Right ventricle myocardium superior (tissue), 1 donor: Measurements from ENCODE around the gene HSPA12A. TPM values are rescaled to one million over a fixed set of nuclear protein-coding genes. Genes with fewer than 3 reads are reported as not detected.
A peak's percentile ranks its signal among the peaks of the same experiment; 100 is the strongest.

Source experiments
- ATAC-seq: fragments of 200-7000 bp; cut with Tn5 transposase; one replicate; pipeline ENCODE4 v1.9.1; 2020; ENCODE audit warnings: mild to moderate bottlenecking; ENCODE audit not compliant: poor library complexity
- DNase-seq: peaks from one replicate; pipeline ENCODE4 v3.0.0-alpha.2; 2020
- intact Hi-C: fragments of 100-400 bp; cut with DNase I; formaldehyde crosslinking; loops from one replicate; pipeline ENCODE4 v1.11.2; 2022
- total RNA-seq: library from RNA; stranded (reverse); fragmentation: NEBNext Ultra II Directional; extraction: Animal tissue kit (Norgen Biotek cat#: 25700); gene quantifications from one replicate; pipeline ENCODE4 v1.2.1, GENCODE V29; 2021
- donor health status: DM: no; HTN: yes; CAD: no; lungs with severe emphysema.

HSPA12A gene
- total RNA-seq, 1 donor from 2014 or later: 15.9 TPM

DNA sequence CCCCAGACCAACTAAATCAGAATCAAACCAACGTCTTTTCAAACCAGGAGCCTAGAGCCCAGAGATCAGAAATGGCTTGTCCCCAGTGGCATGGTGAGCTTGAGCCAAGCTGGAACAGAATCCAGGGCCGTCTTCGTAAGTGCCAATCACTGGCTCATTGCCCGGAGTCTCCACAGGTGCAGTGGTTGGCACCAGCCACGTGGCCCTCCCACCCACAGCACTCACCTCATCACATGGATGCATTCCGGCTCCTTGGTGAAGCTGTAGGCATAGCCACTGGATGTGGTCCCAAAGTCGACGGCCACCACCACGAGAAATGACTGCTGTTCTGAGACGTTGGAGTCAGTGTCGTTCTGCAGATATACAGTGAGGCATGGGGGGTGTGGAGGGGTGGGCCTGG is 37.4 kb downstream of the HSPA12A start:
- intact Hi-C loops: no loop called here
- ATAC-seq (no peak), DNase-seq (no peak)

DNA sequence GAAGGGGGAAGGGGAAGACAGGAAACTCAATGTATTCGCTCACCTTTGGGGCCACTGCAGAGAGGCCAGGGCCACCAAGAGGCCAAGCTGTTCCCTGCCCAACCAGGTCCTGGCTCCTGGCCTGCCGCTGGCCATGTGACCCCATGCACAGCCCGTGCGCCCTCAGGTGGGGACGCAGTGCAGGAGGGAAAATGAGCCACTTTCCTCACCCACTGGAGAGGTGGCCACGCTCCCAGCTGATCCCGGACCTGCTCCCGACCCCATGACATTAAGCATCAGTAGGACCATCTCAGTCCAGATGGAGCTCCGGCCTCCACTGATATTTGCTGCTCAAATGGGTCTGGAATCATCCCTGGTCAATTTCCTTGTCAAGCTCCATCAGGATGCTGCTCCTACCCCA is 40.2 kb downstream of the HSPA12A start:
- ATAC-seq: no peak
- intact Hi-C loops: no loop called here

DNA sequence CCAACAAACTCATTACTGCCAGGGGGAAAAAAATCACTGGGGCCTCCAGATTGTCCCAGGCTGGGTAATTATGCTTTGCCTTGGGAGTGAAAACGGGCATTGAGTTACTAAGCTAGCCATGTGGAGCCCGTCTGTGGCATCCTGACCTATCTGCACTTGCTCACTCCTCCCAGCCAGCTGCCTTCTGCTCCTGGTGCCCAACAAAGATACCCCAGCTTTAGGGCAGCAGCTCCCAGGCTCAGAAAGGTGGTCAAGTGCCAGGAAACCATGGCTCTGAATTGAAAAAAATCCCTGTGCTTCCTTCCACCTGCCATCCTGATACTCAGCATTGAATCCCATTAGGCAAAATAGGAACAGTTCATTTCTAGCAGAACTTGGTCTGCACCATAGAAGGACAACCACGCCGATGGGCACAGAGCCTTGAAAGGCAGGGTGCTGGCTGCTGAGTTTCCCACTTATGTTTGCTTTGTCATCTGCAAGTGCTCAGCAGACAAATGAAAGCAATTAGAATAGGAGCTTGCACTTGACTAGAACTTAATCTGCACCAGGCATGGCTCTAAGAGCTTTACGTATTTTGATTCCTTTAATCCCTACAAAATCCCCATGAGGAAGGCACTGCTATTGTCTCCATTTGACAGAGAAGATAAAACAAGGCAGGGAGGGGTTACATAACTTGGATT is 42.8 kb downstream of the HSPA12A start:
- DNase-seq: no peak
- intact Hi-C loops: no loop called here
- no peak for ATAC-seq

More for the DNA sequence above, 40.2 kb downstream of the HSPA12A start:
- DNase-seq: no peak

DNA sequence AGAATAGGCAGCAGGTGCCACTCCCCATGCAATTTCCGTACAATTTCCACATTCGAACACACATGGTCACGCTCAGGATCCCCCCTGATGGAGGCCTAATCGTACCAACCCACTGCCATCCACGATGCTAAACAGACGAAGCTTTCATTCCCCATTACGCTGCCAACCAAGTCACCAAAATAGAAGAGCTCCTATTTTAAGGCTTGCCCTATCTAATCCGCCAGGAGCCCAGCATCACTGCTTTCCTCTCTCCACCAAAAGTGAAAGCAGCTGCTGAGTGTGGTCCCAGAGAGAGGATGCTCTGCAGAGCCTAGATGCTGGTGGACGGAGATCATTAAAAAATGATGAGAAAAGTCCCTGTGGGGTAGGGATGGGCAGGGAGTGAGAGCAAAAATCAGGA is 43.3 kb downstream of the HSPA12A start:
- DNase-seq (no peak), ATAC-seq (peak; percentile 67)
- intact Hi-C loops: no loop called here

DNA sequence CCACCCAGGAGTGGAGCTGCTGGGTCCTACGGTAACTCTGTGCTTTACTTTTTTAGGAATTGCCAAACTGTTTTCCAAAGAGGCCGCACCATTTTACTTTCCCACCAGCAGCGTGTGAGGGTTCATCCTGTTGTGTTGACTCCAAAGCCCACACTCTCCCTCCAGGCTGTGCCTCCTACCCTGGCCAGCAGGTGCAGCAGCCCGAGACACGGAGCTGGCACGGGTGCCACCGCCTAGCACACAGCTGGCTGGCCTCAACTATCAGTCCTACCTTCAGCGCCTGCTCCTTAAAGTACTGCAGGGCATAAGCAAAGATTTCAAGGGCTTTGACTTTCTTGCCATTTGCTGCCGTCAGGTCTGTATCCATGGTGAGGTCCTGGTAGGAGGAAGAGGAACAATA is 44.0 kb downstream of the HSPA12A start:
- no peak for ATAC-seq

DNA sequence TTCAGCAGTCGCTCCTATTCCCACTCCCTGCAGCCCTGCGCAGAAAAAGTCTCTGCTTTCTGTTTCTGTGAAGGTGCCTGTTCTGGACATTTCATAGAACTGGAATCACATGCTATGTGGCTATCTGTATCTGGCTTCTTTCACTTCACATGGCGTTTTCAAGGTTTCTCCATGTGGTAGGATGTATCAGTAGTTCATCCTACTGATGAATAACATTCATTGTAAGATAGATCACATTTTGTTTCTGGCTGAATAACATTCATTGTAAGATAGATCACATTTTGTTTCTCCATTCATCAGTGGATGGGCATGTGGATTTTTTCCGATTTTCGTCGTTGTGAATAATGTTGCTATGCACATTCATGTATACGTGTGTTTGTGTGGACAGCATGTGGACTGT is 44.5 kb downstream of the HSPA12A start:
- ATAC-seq: no peak
- intact Hi-C loops: no loop called here
- no peak for DNase-seq

More for the DNA sequence above, 44.0 kb downstream of the HSPA12A start:
- no peak for DNase-seq
- intact Hi-C loops: no loop called here

DNA sequence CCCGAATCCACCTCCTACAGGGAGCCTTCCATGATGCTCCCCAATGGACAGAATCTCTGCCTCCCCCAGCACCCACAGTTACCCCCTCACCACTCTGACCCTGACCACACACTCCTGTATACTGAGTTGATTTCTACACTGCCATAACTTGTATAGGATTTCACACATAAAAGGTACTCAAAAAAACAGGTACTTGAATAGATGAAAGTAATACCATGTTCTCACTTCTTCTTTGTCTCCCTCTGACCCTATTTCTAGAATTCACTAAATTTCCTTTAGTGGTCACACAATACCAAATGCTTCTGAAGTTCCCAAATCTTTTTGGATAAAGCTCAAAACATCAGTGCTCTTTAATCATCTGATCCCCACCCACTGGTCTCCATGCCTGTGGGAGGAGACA is 45.4 kb downstream of the HSPA12A start:
- no peak for ATAC-seq
- intact Hi-C loops: no loop called here
- DNase-seq: no peak

DNA sequence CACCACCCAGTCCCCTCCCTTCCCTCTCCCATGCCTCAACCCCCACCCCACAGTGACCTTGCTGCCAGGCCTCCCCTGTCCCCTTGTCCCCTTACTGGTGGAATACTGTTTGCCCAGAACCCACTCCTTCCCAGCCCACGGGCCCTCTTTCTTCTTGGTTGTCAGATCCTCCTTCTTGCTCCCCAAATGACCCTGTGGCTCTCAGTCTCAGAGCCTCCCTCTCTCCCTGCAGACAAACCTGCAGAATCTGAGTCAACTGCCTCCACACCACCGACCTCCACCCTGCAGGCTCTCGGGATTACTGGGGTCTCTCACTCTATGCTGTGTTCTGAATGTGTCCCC is 47.5 kb downstream of the HSPA12A start:
- no peak for DNase-seq
- intact Hi-C loops: loop anchor here (5.0 kb wide), 1 partner anchor 87 kb away; no protein-coding TSS in a partner anchor
- no peak for ATAC-seq

DNA sequence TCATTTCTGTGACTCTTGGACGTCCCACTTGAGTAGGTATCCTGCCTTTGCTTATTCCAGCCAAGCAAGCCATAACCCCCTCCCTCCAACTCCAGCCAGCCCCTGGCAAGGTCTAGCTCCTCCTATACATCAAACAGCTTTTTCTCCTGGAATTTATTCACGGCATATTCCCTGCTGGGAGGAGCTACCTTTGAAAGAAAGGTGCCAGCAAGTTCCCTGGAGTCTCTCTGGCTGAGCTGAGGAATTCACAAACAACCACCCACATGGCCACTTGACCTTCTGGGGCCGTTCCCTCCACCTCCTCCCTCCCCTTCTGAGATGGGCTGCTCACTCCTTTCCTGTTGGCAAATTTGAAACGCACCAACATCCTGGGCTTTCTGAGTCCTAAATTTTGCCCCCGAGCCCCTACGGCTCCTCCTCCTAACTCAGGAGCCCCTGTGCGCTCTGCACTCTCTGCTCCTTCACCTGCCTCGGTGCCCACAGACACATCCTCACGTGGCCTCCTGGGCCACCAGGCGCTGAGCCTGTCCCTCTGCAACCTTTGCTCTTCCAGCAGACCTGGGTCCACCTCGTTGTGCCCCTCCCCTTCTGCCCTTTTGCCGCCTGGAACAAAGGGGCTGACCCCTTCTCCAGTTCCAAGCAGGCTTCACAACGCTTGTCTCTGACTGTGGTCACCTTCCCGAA is 48.0 kb downstream of the HSPA12A start:
- no peak for ATAC-seq
- intact Hi-C loops: loop anchor here (5.0 kb wide), 1 partner anchor 88 kb away; no protein-coding TSS in a partner anchor

DNA sequence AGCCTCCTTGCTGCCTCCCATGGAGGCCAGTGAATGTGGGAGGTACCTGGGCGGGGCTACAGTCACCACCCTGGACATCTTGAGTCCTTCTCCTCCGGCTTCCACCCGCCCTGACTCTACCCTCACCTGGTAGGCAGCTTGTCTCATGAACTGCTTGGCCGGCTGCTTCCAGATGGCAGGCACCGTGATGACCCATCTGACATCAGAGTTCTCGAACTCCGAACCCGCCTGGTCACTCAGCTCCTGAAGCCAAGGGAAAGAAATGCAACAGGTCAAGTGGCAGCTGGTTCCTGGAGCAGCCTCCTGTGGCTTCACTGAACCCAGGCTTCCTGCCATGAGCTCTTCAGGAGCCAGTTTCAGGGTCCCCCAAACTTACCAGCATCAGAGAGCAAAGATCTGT is 50.1 kb downstream of the HSPA12A start:
- DNase-seq: no peak
- intact Hi-C loops: loop anchor here (5.0 kb wide), 1 partner anchor 90 kb away; no protein-coding TSS in a partner anchor
- no peak for ATAC-seq

More for the DNA sequence above, 48.0 kb downstream of the HSPA12A start:
- DNase-seq: no peak

DNA sequence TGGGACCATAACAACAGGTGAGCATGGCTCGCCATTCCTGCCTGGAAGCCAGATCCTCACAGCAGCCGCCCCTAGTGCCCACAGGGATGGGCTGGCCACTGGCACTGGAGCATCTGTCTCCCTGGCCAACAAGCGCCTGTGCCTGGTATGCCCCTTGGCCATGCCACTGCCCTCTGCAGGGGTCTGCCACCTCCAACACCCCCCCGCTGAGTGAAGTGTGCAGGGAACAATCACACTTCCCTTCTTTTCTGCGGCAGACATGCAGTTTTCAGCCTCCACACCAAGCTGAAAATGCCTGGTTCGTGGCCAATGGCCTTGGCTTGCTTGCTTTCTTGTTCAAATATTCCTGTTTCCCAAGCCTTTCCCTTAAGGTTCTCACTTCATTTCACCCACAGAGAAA is 50.7 kb downstream of the HSPA12A start:
- DNase-seq (peak; percentile 65), ATAC-seq (peak; percentile 19)
- intact Hi-C loops: loop anchor here (5.0 kb wide), 1 partner anchor 91 kb away; no protein-coding TSS in a partner anchor

DNA sequence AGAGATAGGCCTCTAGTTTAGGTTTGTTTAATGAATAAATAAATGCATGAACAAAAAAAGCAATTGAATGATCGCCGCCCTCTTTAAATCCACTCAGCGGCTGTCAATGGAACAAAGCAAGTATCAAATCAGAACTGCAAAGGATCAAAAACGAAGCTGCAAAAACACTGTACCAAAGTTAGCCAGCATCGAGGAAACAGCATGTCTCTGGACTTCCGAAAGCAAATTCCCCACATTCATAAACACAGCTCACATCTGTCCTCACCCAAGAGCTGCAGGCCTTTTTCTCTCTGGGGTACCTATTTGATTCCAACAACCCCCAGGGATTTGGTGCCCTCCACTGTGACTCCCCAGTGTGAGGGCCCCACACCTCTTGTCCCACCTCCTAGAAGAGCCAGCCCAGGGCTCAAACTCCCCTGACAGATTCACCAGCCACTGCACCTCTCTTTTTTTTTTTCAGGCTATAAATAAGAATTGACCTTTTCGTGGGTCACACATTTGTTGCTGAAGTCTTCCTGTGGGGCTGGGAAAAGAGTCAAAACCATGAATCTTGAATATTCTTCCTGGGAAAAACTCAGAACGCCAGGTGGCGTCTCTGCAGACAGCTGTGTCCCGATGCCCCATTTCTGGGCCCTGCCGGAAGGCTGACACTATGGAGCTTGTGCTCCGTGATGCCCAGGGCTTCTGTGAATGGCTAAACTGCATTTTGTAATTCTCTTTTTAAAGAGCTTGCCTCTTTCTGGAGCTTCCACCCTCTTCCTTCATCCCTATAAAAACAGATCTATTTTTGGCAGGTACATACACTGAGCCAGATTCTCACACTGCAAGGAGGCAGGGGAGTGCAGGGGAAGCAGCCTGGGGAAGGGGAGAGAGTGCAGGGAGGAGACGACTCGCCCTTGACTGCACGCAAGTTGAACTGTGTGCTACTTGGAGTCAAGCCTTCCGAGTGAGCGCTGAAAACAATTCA is 51.7 kb downstream of the HSPA12A start:
- peak; percentile 65 for ATAC-seq
- intact Hi-C loops: loop anchor here (5.0 kb wide), 1 partner anchor 92 kb away; no protein-coding TSS in a partner anchor
- no peak for DNase-seq

DNA sequence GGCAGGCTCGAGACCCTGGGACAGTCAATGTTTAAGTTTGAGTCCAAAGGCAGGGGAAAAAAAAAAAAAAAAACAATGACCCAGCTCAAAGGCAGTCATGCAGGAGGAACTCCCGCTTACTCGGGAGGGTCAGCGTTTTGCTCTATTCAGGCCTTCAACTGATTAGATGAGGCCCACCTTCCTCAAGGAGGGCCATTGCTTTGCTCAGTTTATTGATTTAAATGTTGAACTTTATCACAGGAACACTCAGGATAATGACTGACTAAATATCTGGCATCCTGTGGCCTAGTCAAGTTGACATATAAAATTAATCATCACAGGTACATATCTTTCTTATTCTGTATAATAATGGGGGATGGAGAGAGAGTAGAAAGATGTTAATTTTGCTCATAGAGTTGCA is 52.6 kb downstream of the HSPA12A start:
- intact Hi-C loops: loop anchor here (5.0 kb wide), 1 partner anchor 93 kb away; no protein-coding TSS in a partner anchor
- ATAC-seq (no peak), DNase-seq (no peak)

DNA sequence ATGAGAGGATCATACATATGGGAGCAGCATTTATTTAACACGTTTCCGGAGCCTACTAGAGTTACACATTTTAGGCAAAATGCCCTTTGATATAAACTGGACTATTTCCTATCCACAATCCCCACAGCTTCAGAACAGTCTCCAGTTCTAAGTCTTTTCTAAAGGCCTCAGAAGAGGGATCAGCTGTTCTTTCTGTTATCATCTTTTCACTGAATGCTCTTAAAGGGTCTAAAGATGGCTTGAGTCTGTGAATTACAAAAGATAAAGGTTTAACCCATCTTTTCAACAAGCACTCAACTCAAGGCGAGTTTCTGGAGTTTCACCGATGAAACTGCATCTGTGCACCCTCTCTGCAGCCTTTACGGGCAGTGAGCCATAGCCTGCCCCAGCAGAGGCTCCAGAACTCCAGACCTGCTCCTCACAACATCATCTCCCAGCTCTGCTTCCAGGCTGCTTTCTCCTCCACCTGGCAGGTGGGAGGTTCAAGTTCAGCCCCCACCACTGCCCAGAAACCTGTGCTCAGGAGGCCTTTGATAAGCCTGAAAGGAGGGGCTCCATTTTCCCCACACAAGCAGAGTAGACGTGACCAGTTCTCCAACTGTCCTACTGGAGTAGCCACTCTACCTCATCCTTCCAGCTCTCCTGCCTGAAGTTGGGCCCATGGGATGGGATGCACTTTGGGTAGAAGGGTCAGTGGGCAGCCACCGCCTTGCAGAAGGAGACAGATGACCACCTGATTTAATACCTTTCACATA is 53.4 kb downstream of the HSPA12A start:
- no peak for ATAC-seq
- intact Hi-C loops: no loop called here
- no peak for DNase-seq

DNA sequence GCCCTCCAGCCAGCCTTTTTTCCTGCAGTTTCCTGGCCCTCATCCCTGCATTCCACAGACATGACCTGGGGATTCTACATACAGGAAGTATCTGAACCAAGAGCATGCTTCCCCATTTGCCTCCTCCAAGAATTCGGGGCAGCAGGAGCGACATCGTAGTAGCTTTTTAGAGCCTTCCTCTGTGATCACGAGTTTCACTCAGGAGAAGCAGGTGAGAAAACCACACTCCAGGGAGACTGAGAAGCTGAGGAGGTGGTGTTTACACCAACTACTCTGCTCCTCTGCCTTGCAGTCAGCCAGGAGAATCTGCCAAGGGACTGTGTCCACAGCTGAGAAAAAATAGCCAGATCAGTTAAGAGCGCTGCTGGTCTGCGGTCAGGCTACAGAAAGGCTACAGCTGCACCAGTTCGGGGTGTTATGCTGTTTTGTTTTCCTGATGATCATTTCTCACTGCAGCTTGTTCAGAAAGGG is 54.1 kb downstream of the HSPA12A start:
- DNase-seq (no peak), ATAC-seq (peak; percentile 81)
- intact Hi-C loops: no loop called here

DNA sequence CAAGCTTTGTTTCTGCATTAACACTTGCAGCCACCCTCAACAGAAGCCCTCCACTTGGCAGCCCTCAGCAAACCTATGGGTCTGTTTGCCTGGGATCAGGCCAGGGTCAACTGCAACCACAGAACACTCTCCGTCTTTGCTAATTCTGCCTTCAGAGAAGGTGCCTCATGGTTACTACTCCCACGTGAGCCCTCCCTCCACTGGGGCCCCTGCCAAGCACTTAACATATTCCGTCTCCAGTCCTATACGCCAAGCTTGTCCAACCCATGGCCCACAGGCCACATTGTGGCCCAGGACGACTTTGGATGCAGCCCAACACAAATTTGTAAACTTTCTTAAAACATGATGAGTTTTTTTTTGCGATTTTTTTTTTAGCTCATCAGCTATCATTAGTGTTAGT is 54.7 kb downstream of the HSPA12A start:
- intact Hi-C loops: no loop called here

DNA sequence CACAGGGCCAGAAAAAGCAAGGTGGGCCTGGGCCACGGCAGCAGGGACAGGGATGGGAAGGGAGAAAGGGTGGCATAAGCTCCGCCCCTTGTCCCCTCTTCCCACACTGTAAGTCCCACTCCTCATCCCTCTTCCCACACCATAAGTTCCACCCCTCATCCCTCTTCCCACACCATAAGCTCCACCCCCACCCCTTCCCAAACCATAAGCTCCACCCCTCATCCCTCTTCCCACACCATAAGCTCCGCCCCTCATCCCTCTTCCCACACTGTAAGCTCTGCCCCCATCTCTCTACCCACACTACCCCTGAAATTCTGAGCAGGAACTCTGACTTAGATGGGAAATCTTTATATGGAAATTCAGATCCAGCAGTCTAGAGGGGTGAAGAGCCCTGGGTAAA is 55.7 kb downstream of the HSPA12A start:
- intact Hi-C loops: no loop called here
- no peak for ATAC-seq
- DNase-seq: no peak

More for the DNA sequence above, 54.7 kb downstream of the HSPA12A start:
- no peak for DNase-seq
- ATAC-seq: peak; percentile 45

DNA sequence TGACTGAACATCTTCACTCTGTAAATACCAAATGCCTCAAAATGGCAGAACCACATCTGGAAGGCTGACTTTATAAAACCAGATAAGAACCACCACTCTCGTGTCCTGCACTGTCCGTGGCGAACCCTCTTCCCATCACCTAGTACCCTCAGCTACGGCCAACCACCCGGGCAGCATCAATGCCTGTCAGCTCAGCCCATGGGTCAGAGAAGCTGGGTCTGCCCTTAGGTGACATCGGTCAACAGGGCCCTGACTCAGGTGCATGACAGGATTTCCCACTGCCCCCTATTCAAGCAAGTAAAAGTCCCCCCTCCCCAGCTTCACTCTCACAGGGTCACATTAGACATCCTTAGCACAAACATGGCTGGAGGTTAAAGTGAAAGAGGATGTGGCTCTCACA is 56.6 kb downstream of the HSPA12A start:
- no peak for DNase-seq
- ATAC-seq: no peak
- intact Hi-C loops: no loop called here
